Fibroblast of the conjunctiva (primary cell): ENCODE results near the gene CEP41.
"Not testable (repeated sequence)": the region's sequence is repeated elsewhere in the genome, so short reads cannot be mapped to it uniquely, and the experiment has no call there.

Experiments
- DNase-seq: peaks from one replicate; pipeline ENCODE4 v3.0.0-alpha.2; 2010; ENCODE audit warnings: low read depth

The CEP41 gene

DNA sequence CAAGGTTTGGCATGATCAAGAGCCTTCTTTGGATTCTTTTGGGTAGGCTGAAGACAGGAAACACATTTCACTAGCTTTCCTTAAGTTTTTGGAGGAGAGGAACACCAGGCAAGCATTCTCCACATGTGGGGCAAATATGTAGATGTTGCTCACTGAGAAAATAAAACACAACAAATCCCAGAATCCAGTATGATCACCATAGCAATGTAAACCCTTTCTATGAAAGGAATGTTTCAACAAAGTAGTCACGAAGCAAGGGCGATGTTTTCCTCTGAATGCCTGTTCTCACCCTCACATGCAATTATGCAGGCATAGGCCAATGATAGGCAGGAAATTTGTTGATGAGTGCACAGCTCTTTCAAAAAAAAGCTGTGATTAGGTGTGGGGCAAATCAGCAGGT, 20.5 kb upstream of the CEP41 start:
- no peak for DNase-seq

DNA sequence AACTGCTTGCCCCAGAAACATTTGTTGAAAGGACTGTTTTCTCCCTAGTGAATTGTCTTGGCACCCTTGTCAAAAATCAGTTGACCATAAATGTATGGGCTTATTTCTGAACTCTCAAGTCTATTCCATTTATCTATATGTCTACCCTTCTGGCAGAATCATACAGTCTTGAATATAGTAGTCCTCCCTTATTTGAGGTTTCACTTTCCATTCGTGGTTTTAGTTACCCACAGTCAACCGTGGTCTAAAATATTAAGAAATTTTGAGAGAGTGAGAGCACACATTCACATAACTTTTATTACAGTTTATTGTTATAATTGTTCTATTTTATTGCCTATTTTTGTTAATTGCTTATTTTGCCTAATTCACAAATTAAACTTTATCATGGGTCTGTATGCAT, 17.4 kb upstream of the CEP41 start:
- DNase-seq, result no peak

DNA sequence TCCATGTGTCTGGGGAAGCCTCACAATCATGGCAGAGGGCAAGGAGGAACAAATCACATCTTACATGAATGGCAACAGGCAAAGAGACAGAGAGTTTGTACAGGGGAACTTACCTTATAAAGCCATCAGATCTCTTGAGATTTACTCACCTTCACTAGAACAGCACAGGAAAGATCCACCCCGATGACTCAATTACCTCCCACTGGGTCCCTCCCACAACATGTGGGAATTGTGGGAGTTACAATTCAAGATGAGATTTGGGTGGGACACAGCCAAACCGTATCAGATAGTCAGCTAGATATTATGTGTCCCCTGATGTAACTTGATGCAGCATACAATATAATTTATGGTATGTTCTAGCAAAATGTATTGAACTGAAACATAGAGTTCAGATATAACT, 14.1 kb upstream of the CEP41 start:
- DNase-seq, result no peak

DNA sequence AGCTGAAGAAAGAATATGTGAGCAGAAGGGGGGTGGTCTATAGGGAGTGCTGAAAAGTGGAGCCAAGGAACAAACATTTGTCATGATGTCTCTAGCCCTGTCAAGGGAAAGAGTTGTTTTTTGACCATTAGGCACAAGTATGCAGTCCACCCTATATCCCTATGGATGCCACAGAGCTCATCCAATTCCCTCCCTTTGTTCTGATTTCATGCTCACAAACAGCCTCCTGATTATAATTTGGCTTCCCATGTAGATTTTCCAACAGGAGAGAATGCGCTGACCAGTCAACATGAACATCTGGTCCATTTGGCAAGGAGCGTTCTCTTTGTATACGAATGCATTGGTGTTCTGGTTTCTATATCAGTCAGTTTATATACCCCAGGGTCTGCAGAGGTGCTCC, 12.1 kb upstream of the CEP41 start:
- DNase-seq, result no peak

DNA sequence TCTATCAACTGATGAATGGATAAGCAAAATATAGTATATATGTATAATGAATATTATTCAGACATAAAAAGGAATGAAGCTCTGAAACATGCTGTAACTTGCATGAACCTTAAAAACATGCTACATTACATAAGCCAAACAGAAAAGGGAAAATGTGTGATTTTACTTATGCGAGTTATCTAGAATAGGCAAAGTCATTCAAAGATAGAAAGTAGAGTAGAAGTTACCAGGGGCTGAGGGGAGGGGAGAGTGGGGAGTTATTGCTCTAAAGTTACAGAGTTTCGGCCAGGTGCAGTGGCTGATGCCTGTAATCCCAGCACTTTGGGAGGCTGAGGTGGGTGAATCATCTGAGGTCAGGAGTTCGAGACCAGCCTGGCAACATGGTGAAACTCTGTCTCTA, 10.5 kb upstream of the CEP41 start:
- DNase-seq, result not testable (repeated sequence)

DNA sequence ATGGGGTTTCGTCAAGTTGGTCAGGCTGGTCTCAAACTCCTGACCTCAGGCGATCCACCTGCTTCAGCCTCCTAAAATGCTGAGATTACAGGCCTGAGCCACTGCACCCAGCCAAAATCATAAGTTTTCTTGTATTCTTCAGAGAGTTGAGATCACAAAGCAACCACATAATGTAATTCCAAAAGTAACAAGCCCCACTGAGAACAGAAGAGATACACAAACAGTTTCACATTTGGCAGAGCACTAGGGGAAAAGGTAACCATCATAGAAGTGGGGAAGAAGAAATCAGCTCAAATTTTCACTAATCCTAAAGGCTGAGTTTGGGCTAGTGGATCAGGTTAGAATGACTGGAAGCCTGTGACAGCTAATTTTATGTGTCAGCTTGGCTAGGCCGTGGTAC, 5.4 kb upstream of the CEP41 start:
- no peak for DNase-seq

DNA sequence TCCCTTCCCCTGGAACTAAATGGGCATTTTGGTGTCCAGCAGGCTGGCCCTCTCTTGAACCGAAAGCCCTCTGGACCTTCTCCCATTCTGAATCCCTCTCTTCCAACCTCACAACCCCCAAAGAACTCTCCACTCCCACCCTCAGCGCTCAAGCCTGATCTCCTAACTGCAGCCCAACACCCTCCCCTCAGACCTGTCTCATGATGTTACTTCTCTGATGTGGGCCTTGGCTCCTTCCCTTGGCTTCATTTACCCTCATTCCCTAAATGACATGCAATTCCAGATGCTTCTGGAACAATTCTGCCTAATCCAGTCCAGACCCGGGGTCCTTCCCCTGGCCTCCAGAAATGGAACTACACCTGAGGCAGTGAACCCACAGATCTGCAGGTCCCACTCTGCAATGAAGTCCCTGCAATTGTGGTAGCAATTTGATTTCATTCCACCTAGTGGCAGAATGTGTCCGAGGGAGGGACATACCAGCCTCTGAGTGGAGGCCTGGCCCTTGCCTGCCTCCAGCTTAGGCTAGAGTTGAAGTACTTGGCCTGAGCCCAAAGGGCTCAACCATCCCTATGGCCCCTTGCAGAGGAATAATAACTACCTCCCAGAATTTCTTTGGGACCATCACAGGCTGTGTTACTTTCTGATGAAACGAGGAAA, 4.1 kb upstream of the CEP41 start:
- no peak for DNase-seq

DNA sequence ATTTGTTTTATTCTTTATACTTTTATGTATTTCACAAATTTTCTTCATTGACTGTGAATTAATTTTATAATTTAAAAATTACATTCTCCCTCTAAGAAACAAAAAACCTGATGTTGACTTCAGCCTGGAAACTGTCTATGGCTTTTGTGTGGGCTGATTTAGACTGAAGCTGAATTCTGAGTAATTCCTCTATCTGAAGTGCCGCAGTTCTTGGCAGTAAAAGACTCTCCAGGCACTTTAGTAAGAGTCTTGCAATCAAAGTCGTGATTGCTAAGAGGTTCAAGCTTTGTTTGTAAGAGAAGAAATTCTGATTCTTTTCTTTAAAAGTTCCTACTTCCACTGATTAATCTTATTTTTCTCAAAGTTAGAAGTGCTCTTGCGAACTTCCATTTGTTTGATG, 3.4 kb upstream of the CEP41 start:
- DNase-seq, result peak; percentile 22

DNA sequence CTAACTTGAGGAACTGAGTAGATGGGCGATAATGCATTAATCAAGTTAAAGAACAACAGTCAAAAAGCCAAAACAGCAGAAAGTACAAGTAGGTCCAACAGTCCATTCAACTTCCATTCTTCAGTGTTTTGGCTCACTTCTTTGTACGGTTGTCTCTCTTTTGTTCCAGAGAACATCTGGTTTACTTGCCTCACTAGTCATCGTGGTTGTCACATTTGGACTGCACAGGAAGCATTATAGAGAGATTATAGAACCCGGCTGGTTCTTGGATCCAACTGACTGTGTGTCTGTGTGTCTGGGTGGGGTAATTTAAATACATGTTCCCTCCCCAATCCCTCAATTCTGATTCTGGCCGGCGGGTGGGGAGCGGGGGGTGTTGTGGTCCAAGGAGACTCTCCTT, 1.8 kb upstream of the CEP41 start:
- no peak for DNase-seq

DNA sequence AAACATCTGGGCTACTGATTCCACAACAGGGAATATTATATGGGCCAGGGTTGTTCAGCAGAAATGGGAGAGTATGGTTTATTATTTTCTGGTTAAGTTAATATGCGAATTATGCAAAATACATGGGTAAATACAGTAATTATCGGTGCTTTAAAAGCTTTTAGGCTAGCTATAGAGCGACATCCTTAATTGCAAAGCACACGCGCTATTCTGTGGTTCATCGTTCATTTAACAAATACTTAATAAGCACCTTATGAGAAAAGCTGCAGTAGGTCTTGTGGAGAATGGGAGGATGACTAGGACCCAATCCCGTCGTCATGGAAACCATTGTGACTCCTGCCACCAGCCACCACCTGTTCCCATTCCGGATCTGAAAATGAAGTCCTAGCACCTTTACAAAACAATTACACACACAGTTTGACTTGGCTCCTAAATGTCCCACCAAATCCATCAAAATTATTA, 623 bp upstream of the CEP41 start:
- DNase-seq, result no peak

DNA sequence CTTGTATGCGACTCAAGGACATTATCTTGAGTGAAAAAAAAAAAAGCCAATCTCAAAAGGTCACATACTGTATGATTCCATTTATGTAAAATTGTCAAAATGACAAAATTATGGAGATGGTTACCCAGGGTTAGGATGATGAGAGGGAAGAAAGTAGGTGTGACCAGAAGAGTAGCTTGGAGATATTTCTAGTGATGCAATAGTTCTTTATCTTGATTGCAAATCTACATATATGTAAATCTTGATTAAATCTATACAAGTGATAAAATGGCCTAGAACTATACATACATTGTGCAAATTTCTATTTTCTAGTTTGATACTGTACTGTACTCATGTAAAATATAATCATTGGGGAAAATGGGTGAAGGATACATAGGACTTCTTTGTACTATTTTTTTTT, 4.6 kb downstream of the CEP41 start:
- DNase-seq, result no peak

DNA sequence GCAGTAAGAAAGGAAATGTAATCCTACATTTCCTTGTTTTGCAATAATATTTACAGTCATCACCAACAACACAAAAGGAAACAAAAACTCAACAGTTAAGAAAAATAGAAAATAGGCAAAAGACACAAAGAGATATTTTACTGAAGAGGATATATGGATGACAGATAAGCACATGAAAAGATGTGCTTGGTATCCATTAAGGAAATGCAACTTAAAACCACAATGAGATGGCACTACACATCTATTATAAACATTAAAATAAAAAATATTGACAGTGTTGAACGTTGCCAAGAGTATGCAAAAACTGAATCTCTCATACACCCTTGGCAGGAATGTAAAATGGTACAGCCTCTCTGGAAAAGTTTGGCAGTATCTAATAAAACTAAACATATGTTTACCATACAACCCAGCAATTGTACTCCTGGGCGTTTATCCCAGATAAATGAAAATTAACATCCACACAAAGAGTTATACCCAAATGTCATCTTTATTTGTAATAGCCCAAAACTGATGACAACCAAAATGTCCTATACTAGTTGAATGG, 5.4 kb downstream of the CEP41 start:
- no peak for DNase-seq

DNA sequence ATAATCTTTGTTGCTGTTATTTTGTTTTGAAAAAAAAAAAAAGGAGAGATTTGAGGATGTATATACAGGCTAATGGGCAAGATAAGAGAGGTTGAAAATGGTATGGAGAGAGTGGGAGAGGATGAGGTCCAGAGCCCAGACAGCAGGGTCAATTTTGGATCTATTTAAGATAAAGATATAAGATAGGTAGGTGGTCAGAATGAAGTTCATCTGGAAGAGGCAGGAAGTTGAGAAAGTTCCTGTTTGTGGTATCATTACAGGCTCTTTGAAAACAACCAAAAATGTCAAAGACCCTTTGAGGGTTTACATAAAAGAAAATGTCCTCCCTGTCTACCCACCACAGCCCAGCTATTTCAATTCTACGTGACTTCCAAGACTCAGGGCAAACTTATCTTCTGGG, 7.5 kb downstream of the CEP41 start:
- DNase-seq, result no peak

DNA sequence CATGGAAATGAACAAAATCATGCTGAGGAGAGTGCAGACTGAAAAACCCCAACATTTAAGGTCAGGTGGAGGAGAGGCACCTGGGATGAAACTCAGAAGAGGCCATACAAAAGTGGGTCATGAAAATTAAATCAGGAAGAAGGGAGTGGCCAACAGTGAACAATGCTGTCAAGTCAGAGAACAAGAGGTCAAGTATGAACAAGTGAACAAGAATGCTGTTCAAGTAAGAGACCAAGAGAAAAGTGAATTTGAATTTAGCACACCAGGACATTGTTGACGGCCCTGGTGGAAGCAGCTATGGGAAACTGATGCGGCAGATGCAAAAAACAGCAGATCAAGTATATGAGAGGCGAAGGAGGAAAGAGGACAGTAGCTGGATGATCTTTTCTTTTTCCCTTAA, 7.9 kb downstream of the CEP41 start:
- no peak for DNase-seq

DNA sequence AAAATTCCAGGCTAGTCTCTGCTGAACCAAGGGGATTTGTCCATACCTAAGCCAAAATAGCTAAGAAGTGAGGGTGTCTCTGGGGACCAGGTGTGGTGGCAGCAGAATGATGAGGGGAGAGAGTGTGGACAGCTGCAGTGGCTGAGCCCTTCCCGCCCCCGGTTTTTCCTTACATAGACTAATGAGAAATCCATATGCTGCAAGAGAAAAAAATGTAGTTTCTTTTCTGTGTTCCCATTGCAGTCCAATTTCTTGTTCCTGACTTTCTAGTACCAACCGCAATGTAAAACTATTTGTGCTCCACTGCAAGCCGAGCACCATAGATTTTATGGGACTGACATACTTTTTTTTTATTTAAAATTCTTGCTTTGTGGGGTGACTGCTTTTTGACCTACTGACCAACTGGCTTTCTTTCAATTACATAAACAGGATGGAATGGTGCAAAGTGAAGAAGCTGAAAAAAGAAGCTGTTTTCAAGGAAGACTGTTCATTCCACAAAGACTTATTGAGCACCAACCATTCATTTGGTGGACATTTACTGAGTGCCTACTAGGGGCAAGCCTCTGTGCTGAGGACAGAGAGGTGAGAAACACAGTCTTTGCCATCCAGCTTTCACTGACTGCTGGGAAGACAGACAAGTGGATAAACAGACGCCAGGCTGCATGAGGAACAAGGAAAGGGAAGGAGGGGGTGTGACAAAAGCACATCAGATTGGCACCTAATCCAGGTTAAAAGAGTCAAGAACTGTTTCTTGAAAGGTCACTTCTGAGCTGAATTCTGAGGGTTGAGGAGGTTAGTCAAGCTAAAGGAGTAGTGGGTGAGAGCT, 9.8 kb downstream of the CEP41 start:
- peak; percentile 85 for DNase-seq

DNA sequence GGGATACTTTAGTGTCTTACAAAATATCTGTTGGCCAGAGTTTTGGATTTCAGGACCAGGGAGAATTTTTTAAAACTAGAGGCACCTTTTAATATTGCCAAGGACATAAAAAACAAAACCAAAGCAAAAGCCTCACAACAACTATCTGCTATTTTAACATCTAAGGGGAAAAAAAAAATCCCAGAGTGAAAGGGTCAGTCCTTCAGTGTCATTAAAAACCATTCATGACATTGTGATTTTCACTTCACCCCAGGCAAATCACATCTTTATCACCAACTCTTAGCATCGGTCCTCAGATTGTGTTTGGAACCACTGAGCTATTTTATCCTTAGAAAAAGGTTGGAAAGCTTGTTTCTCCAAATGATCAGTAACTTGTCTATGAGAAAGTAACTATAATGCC, 10.7 kb downstream of the CEP41 start:
- no peak for DNase-seq

DNA sequence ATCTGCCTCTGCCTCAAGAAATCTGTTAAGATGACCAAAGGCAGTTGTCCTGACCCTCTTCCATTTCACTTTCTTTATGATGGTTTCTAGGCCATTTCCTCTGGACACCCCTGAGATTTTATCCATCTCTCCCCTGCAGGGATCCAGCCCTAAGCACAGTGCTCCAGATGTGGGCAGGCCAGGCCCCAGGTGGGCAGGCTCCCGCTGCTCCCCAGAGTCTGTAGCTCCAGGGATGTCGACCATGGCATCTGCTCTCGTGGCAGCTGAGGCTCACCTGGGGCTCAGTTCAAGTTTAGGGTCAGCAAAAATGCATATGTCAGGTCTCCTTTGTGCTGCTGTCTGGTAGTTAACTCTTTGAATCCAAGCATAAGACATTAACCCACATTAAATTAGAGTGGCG, 11.8 kb downstream of the CEP41 start:
- DNase-seq, result no peak

DNA sequence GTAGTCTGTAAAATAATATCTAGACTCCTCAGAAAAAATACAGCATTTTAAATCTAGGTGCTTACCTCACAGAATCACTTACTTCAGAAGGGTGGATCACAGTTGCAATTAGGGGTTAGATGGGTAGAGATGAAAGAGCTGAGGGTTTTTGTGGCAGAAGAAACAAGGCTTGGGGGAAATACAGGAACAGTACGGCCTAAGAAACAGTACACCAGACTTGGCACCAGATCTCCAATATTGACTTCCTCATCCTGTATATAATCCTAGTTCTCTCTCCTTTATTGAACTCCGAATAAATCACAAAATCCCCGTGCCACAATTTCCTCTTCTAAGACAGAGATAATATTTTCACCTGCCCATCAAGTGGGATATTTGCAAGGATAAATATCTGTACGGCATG, 14.3 kb downstream of the CEP41 start:
- DNase-seq, result no peak

DNA sequence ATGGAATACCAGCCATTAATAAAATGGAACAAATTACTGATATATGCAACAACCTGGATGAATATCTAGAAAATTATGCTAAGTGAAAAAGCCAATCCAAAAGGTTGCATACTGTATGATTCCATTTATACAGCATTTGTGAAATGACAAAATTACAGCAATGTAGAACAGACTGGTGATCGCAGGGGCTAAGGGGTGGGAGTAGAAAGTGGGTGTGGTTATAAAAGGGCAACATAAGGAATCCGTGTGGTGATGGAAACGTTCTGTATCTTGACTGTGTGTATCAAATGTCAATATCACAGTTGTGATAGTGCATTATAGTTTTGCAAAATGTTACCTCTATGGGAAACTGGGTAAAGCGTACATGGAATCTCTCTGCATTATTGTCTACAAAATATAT, 15.0 kb downstream of the CEP41 start:
- no peak for DNase-seq

DNA sequence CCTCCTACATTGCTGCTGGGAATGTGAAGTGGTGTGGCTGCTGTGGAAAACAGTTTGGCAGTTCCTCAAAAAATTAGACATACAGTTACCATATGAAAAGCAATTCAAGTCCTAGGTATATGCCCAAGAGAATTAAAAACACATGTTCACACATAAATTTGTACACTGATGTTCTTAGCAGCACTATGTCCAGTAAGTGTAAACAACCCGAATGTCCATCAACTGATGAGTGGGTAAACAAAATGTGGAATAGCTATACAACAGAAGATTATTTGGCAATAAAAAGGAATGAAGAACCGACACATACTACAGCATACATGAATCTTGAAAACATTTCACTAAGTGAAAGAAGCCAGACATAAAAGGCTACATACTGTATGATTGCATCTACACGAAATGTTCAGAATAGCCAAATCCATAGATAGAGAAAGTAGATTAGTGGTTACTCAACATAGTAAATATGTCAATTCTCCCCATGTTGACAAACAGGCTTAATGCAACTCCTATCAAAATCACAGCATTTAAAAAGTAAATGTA, 17.2 kb downstream of the CEP41 start:
- DNase-seq, result no peak

DNA sequence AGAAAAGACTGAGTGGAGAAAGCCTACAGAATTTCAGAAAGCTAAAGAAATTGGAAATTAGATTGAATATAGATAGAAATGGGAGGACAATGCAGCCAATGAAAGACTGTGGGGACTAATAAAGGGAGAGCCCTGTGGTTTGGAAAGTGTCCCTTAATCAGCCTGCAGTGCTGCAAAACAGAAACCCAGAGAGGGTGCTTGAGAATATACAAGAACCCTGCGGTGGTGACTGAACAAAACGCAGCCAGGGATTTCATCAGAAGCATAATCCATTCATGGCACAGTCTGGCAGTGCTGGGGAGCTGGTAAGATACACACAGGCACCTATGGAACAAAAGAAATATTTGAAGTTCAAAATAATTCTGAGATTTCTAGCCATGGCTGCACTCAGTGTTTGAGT, 19.1 kb downstream of the CEP41 start:
- DNase-seq, result peak; percentile 48

DNA sequence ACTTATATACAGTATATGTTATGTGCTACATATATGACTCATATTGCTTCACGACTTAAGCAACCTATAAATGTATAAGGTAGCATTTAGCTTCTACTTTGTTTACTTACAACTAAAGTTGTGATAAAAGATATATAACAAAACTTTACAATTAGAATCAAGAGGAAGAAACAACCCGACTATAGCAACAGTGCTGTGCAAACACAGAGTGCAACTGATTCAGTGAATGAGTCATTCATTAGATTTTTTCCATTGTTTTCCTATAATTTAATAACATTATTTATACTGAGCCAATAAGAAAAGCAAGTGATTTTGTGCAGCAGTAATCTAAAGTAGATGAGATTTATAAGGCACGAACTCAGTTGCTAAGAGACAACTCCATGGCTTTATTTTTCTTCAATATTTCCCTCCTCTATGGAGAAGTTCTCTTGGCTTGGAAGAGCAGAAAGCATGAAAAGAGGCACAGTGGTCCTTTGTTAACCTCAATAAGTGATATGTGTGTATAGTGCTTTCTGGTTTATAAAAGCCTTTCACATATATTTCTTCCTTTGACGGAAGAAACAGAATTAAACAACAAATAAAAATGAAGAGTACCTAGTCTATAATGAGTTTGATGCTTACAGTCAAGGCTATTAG, 19.8 kb downstream of the CEP41 start:
- DNase-seq, result peak; percentile 49

DNA sequence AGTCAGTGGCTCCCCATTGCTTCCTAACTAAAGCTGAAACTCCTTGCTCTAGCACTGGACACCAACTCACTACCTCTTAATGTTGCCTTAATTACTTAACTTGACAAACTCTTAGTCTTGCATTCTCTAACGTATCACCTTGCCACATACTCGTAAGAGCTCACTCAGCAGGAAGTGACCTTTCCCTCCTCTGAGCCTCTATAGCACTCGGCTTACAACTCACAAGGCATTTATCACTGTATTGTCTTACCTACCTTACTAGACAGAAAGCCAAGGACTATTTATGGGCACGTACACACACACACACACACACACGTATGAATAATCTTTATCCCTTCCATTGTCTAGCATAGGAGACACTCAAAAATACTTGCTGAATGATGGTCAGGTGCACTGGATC, 21.2 kb downstream of the CEP41 start:
- no peak for DNase-seq
